WTC11 (cell line): ENCODE data around the gene ZNF593. TPM values are rescaled to one million over a fixed set of nuclear protein-coding genes. Genes with fewer than 3 reads are reported as not detected.

Experiments used
- ATAC-seq: fragments of 200-7000 bp; cut with Tn5 transposase; 2 replicates; pipeline ENCODE4 v1.10.0; 2021; ENCODE audit warnings: mild to moderate bottlenecking, moderate library complexity
- CTCF ChIA-PET: fragments of 300-600 bp; sonication (Branson Sonifier 250); formaldehyde crosslinking; loops from one replicate; lab custom pipeline; 2021; ENCODE audit warnings: antibody characterized with exemption; lab: Charles Lee
- POLR2A ChIA-PET: fragments of 350-600 bp; sonication (Branson Sonifier 250); formaldehyde crosslinking; loops from one replicate; lab custom pipeline; 2021; ENCODE audit warnings: antibody characterized with exemption; lab: Charles Lee
- DNase-seq: peaks from one replicate; pipeline ENCODE4 v3.0.0; 2021; ENCODE audit warnings: low spot score
- H3K27ac Mint-ChIP-seq: 2 replicates; pipeline ENCODE4 v1.8.0; 2021; ENCODE audit warnings: mixed read lengths
- H3K27me3 Mint-ChIP-seq: 2 replicates; pipeline ENCODE4 v1.8.0; 2021; ENCODE audit warnings: low read depth, mild to moderate bottlenecking, moderate library complexity, mixed read lengths
- H3K36me3 Mint-ChIP-seq: 2 replicates; pipeline ENCODE4 v1.8.0; 2021; ENCODE audit warnings: mixed read lengths
- H3K4me1 Mint-ChIP-seq: 2 replicates; pipeline ENCODE4 v1.8.0; 2022; ENCODE audit warnings: mixed read lengths
- H3K4me3 Mint-ChIP-seq: 2 replicates; pipeline ENCODE4 v1.8.0; 2021; ENCODE audit warnings: mild to moderate bottlenecking, moderate library complexity, mixed read lengths
- H3K9me3 Mint-ChIP-seq: 2 replicates; pipeline ENCODE4 v1.8.0; 2021; ENCODE audit warnings: mixed read lengths
- AR ChIP-seq: fragments of 250-450 bp; sonication (Bioruptor Pico); IDR thresholded peaks from 2 replicates; pipeline ENCODE4 v1.9.0; 2021; ENCODE audit warnings: mild to moderate bottlenecking
- CREB1 ChIP-seq: sonication (generic); formaldehyde crosslinking; IDR thresholded peaks from 2 replicates; pipeline ENCODE4 v1.8.0; 2023; ENCODE audit warnings: mild to moderate bottlenecking, missing genetic modification reagents
- GTF2I ChIP-seq: fragments of 250-450 bp; sonication (Bioruptor Pico); conservative IDR thresholded peaks from 2 replicates; pipeline ENCODE4 v1.4.0; 2021; ENCODE audit warnings: mild to moderate bottlenecking
- JAZF1 ChIP-seq: fragments of 250-450 bp; sonication (Bioruptor Pico); IDR thresholded peaks from 2 replicates; pipeline ENCODE4 v1.9.0; 2021; ENCODE audit warnings: moderate library complexity, mild to moderate bottlenecking, inconsistent platforms
- KAT7 ChIP-seq: sonication (generic); formaldehyde crosslinking; IDR thresholded peaks from 2 replicates; pipeline ENCODE4 v1.8.1; 2023; ENCODE audit warnings: missing genetic modification reagents, mild to moderate bottlenecking, borderline replicate concordance
- TCF7 ChIP-seq: sonication (generic); formaldehyde crosslinking; IDR thresholded peaks from 2 replicates; pipeline ENCODE4 v1.8.0; 2022; ENCODE audit warnings: mild to moderate bottlenecking, low read depth, missing genetic modification reagents, moderate library complexity
- TEAD4 ChIP-seq: sonication (generic); formaldehyde crosslinking; IDR thresholded peaks from 2 replicates; pipeline ENCODE4 v1.8.0; 2022; ENCODE audit warnings: mild to moderate bottlenecking, missing genetic modification reagents
- ZNF416 ChIP-seq: fragments of 250-450 bp; sonication (Bioruptor Pico); IDR thresholded peaks from 2 replicates; pipeline ENCODE4 v1.9.0; 2021; ENCODE audit warnings: mild to moderate bottlenecking, inconsistent platforms
- ZNF423 ChIP-seq: fragments of 250-450 bp; sonication (Bioruptor Pico); IDR thresholded peaks from 2 replicates; pipeline ENCODE4 v2.1.2; 2022; ENCODE audit warnings: mild to moderate bottlenecking, moderate library complexity
- ZNF425 ChIP-seq: fragments of 250-450 bp; sonication (Bioruptor Pico); conservative IDR thresholded peaks from 2 replicates; pipeline ENCODE4 v1.9.0; 2021; ENCODE audit warnings: mild to moderate bottlenecking
- total RNA-seq: library from RNA; stranded (reverse); gene quantifications from 3 replicates; pipeline ENCODE4 v1.2.3, GENCODE V29; 2021
- TF ChIP-seq, protein P1 (sequence below): fragments of 250-450 bp; sonication (Bioruptor Pico); IDR thresholded peaks from 2 replicates; pipeline ENCODE4 v2.1.2; 2022; ENCODE audit warnings: mild to moderate bottlenecking, moderate library complexity
- TF ChIP-seq, protein P2 (sequence below): sonication (generic); formaldehyde crosslinking; IDR thresholded peaks from 2 replicates; pipeline ENCODE4 v1.8.1; 2023; ENCODE audit warnings: mild to moderate bottlenecking, moderate library complexity, missing genetic modification reagents
- TF ChIP-seq, protein P3 (sequence below): sonication (generic); formaldehyde crosslinking; IDR thresholded peaks from 2 replicates; pipeline ENCODE4 v1.8.1; 2023; ENCODE audit warnings: mild to moderate bottlenecking, missing genetic modification reagents, moderate library complexity
- TF ChIP-seq, protein P4 (sequence below): sonication (generic); formaldehyde crosslinking; IDR thresholded peaks from 2 replicates; pipeline ENCODE4 v1.8.1; 2022; ENCODE audit warnings: low read depth, missing genetic modification reagents, borderline replicate concordance

ZNF593 gene
- total RNA-seq, 1 experiment from 2014 or later, result 49.1 TPM

GRCh38 chr1:26138974-26139558, 30.6 kb upstream of the ZNF593 start:
- peaks cover 7% of the 10 kb centered on the region; the same call in 1 of the 2 replicates for H3K27me3 Mint-ChIP-seq
- peaks cover 3% of the 10 kb centered on the region; the same call in 1 of the 2 replicates for H3K4me1 Mint-ChIP-seq
- H3K4me3 Mint-ChIP-seq, result no peak overlapping the region
- ATAC-seq (no peak), DNase-seq (no peak)
- peaks cover 10% of the 10 kb centered on the region; the same call in 1 of the 2 replicates for H3K9me3 Mint-ChIP-seq
- H3K36me3 Mint-ChIP-seq, result no peaks in the 10 kb centered on the region
- 0 out of 2 replicates have a peak overlapping the region, but pooled peaks have one; percentile 60 for H3K27ac Mint-ChIP-seq
- TF ChIP-seq, protein P1, sequence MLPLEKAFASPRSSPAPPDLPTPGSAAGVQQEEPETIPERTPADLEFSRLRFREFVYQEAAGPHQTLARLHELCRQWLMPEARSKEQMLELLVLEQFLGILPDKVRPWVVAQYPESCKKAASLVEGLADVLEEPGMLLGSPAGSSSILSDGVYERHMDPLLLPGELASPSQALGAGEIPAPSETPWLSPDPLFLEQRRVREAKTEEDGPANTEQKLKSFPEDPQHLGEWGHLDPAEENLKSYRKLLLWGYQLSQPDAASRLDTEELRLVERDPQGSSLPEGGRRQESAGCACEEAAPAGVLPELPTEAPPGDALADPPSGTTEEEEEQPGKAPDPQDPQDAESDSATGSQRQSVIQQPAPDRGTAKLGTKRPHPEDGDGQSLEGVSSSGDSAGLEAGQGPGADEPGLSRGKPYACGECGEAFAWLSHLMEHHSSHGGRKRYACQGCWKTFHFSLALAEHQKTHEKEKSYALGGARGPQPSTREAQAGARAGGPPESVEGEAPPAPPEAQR (CRISPR knock-in tag), result no peak
- no peak for TF ChIP-seq ZNF416 (CRISPR knock-in tag)
- TF ChIP-seq ZNF425, result no peak
- no peak for TF ChIP-seq AR
- no peak for TF ChIP-seq GTF2I (CRISPR knock-in tag)
- TF ChIP-seq, protein P2, sequence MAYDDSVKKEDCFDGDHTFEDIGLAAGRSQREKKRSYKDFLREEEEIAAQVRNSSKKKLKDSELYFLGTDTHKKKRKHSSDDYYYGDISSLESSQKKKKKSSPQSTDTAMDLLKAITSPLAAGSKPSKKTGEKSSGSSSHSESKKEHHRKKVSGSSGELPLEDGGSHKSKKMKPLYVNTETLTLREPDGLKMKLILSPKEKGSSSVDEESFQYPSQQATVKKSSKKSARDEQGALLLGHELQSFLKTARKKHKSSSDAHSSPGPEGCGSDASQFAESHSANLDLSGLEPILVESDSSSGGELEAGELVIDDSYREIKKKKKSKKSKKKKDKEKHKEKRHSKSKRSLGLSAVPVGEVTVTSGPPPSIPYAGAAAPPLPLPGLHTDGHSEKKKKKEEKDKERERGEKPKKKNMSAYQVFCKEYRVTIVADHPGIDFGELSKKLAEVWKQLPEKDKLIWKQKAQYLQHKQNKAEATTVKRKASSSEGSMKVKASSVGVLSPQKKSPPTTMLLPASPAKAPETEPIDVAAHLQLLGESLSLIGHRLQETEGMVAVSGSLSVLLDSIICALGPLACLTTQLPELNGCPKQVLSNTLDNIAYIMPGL (CRISPR knock-in tag), result no peak
- TF ChIP-seq, protein P3, sequence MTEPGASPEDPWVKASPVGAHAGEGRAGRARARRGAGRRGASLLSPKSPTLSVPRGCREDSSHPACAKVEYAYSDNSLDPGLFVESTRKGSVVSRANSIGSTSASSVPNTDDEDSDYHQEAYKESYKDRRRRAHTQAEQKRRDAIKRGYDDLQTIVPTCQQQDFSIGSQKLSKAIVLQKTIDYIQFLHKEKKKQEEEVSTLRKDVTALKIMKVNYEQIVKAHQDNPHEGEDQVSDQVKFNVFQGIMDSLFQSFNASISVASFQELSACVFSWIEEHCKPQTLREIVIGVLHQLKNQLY (CRISPR knock-in tag), result no peak
- no peak for TF ChIP-seq CREB1 (CRISPR knock-in tag)
- no peak for TF ChIP-seq KAT7 (CRISPR knock-in tag)
- TF ChIP-seq TCF7, result no peak
- TF ChIP-seq, protein P4, sequence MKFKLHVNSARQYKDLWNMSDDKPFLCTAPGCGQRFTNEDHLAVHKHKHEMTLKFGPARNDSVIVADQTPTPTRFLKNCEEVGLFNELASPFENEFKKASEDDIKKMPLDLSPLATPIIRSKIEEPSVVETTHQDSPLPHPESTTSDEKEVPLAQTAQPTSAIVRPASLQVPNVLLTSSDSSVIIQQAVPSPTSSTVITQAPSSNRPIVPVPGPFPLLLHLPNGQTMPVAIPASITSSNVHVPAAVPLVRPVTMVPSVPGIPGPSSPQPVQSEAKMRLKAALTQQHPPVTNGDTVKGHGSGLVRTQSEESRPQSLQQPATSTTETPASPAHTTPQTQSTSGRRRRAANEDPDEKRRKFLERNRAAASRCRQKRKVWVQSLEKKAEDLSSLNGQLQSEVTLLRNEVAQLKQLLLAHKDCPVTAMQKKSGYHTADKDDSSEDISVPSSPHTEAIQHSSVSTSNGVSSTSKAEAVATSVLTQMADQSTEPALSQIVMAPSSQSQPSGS, result no peak
- no peak for TF ChIP-seq ZNF423
- CTCF ChIA-PET, result interaction anchor here (0.7 to 1.7 kb wide), 13 partner anchors 9 to 278 kb away, joined by 3 to 9 read pairs (median 4); partner anchors contain the start of genes CATSPER4, CEP85, CNKSR1 and ZNF593
- POLR2A ChIA-PET, result interaction anchor here (0.7 kb wide), 1 partner anchor 27 kb away, joined by 3 read pairs; the partner anchor contains the start of gene PDIK1L

GRCh38 chr1:26142159-26142558, 27.5 kb upstream of the ZNF593 start:
- no peaks in the 10 kb centered on the region for H3K9me3 Mint-ChIP-seq
- TF ChIP-seq TEAD4 (CRISPR knock-in tag) (no peak), JAZF1 (CRISPR knock-in tag) (no peak)
- TF ChIP-seq, all 79 proteins: peak for 0
- Mint-ChIP-seq H3K4me3 (no peak overlapping the region), H3K27me3 (peaks cover 30% of the 10 kb centered on the region), H3K36me3 (no peaks in the 10 kb centered on the region), H3K4me1 (peaks cover 3% of the 10 kb centered on the region; the same call in 1 of the 2 replicates), H3K27ac (no peak overlapping the region)
- no peak for ATAC-seq
- no peak for DNase-seq
- ChIA-PET POLR2A (no interaction called here), CTCF (interaction anchor here (0.7 to 4.9 kb wide), 15 partner anchors 9 to 143 kb away, joined by 3 to 136 read pairs (median 3); partner anchors contain the start of genes CEP85, EXTL1, PDIK1L and TRIM63)
